ENCODE results near the gene PRPF40A. TPM values are rescaled to one million over a fixed set of nuclear protein-coding genes. Genes with fewer than 3 reads are reported as not detected.

PRPF40A gene
- total and polyA plus RNA-seq, 2 of the 13 experiments (the other 11 are each of a cell fraction or from before 2014, with no cell fraction given) = 146 to 207 TPM

DNA sequence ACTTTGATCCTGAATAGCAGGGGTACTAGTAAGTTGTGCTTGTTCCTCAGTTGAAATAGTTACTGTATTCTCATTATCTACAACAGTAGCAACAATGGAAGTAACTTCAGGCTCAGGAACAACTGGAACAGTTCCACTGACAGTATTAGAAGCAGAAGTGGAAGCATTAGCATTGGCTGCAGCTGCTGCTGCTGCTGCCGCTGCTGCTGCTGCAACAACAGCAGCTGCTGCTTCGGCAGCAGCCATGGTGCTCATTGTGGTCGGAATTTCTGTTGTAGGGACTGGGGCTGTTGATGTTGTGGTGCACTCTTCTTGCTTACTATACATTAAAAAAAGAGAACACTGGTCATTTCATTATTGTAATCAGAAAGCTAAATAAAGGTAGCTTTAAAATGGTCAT lies 40.8 kb downstream of the PRPF40A start:
- no peak; the same call in 2 of the 3 replicates for ATAC-seq
- Histone ChIP-seq H3K27ac (ENCODE audit: extremely low read length, insufficient read depth, low read length) (no peak overlapping the region), H3K9ac (ENCODE audit: insufficient read depth, low read depth, low read length) (no peak overlapping the region), H2AFZ (ENCODE audit: low read length) (no peak overlapping the region), H3K4me2 (ENCODE audit: low read depth, low read length) (no peak overlapping the region), H4K20me1 (ENCODE audit: insufficient read depth, low read length) (no peaks in the 10 kb centered on the region), H3K4me1 (ENCODE audit: insufficient read depth, low read length) (no peaks in the 10 kb centered on the region), H3K27me3 (ENCODE audit: control insufficient read depth in 1 of 2, insufficient read depth in 2 of 2, low read length in 2 of 2) (no peaks in the 10 kb centered on the region), H3K36me3 (replicated peaks in 1 of 2; ENCODE audit: control insufficient read depth in 1 of 2, insufficient read depth in 2 of 2, low read length in 2 of 2) (peaks cover 20 to 95% of the 10 kb centered on the region in 2 experiments), H3K4me3 (replicated peaks in 1 of 3; ENCODE audit: insufficient read depth in 1 of 3, low read depth in 2 of 3, low read length in 3 of 3) (no peak overlapping the region), H3K9me3 (ENCODE audit: low read length) (no peaks in the 10 kb centered on the region), H3K79me2 (ENCODE audit: insufficient read depth, low read length) (no peaks in the 10 kb centered on the region)
- CTCF ChIA-PET (ENCODE audit: low intra/inter-chr PET ratio, low total read pairs) = no interaction called here
- BruUV-seq (replicated peaks) = no TSS peak
- in situ Hi-C loops (cut with HindIII; ENCODE audit: extremely low pct_ligation_motif_present, low pct_unique_long_range_greater_than_20kb) = no loop called here
- FAIRE-seq = no peak
- intact Hi-C loops (cut with micrococcal nuclease; ENCODE audit: unreplicated experiment) = no loop called here
- TF ChIP-seq CEBPB (IDR thresholded peaks at IDR 0.05; ENCODE audit: borderline replicate concordance, low read depth, low read length) = no peak
- TF ChIP-seq NR2F2 (IDR thresholded peaks at IDR 0.05; ENCODE audit: borderline replicate concordance, low read depth) = no peak
- TF ChIP-seq, protein P1, sequence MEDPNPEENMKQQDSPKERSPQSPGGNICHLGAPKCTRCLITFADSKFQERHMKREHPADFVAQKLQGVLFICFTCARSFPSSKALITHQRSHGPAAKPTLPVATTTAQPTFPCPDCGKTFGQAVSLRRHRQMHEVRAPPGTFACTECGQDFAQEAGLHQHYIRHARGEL (CRISPR knock-in tag; IDR thresholded peaks at IDR 0.05) = no peak
- no peak for TF ChIP-seq ERF (CRISPR knock-in tag; IDR thresholded peaks at IDR 0.05)
- no peak for TF ChIP-seq ZNF234 (CRISPR knock-in tag; conservative IDR thresholded peaks at IDR 0.05)
- no peak for TF ChIP-seq ZNF274 (CRISPR knock-in tag; IDR thresholded peaks at IDR 0.05)
- TF ChIP-seq EHMT2 (IDR thresholded peaks at IDR 0.05; ENCODE audit: borderline replicate concordance, low read depth, low read length) = no peak
- no peak for TF ChIP-seq SP1 (IDR thresholded peaks at IDR 0.05)
- no peak for TF ChIP-seq SP1 (CRISPR knock-in tag; IDR thresholded peaks at IDR 0.05)
- no peak for TF ChIP-seq NKX3-1 (CRISPR knock-in tag; IDR thresholded peaks at IDR 0.05)
- no peak for TF ChIP-seq ZNF20 (CRISPR knock-in tag; IDR thresholded peaks at IDR 0.05)
- TF ChIP-seq, protein P2, sequence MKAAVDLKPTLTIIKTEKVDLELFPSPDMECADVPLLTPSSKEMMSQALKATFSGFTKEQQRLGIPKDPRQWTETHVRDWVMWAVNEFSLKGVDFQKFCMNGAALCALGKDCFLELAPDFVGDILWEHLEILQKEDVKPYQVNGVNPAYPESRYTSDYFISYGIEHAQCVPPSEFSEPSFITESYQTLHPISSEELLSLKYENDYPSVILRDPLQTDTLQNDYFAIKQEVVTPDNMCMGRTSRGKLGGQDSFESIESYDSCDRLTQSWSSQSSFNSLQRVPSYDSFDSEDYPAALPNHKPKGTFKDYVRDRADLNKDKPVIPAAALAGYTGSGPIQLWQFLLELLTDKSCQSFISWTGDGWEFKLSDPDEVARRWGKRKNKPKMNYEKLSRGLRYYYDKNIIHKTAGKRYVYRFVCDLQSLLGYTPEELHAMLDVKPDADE (CRISPR knock-in tag; IDR thresholded peaks at IDR 0.05) = no peak
- 93% methylated on average over 3 of the region's 3 CpGs for WGBS (ENCODE audit: low lambda C conversion rate)
- no peak for DNase-seq (ENCODE audit: low spot score)
- POLR2A ChIA-PET = no interaction called here

Measured in HepG2 (cell line).